GM12872 (cell line): ENCODE results near the gene GDF15.

Experiments used
- CTCF ChIP-seq: IDR thresholded peaks from 3 replicates; pipeline ENCODE4 v1.5.1; 2011; ENCODE audit warnings: low read depth, mild to moderate bottlenecking, low read length, moderate library complexity; ENCODE audit not compliant: insufficient read depth

The GDF15 gene

GRCh38 chr19:18388100-18388959 lies 2.4 kb downstream of the GDF15 start:
- TF ChIP-seq CTCF: peak; percentile 99

DNA sequence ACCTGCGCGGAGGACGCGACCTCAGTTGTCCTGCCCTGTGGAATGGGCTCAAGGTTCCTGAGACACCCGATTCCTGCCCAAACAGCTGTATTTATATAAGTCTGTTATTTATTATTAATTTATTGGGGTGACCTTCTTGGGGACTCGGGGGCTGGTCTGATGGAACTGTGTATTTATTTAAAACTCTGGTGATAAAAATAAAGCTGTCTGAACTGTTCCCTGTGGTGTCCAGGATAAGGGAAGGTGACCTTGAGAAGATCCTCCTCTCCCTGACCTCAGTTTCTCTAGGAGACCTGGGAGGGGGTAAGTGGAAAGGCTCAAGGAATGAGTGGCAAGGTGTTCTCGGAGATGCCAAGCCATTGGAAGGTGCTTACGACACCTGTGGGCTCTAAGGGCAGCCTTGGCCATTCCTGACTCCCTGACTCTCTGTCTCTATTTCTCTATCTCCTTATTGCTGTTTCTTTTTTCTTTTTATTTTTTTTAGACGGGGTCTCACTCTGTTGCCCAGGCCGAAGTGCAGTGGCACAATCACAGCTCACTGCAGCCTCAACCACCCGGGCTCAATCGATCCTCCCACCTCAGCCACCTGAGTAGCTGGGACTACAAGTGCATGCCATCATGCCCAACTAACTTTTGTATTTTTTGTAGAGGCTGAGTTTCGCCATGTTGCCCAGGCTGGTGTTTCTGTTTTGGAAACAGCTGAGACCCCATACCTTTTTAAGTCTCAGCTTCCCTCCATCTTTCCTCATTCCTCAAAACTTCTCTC lies 3.2 kb downstream of the GDF15 start:
- no peak for TF ChIP-seq CTCF

DNA sequence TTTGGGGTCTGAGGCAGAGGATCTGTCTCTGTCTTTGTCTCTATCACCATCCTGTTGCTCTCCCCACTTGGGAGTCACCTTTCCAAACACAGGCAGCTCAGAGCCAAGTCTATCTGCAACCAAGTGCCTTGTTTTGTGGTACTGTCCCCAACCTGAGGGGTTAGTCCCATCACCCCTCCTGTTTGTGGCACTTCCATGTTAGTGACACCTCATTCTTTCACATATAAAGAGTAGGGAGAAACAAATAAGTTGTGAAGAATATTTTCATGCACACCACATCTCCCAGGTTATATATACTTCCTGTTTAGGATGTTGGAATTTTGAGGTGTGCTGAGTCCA lies 3.7 kb downstream of the GDF15 start:
- TF ChIP-seq CTCF: no peak

DNA sequence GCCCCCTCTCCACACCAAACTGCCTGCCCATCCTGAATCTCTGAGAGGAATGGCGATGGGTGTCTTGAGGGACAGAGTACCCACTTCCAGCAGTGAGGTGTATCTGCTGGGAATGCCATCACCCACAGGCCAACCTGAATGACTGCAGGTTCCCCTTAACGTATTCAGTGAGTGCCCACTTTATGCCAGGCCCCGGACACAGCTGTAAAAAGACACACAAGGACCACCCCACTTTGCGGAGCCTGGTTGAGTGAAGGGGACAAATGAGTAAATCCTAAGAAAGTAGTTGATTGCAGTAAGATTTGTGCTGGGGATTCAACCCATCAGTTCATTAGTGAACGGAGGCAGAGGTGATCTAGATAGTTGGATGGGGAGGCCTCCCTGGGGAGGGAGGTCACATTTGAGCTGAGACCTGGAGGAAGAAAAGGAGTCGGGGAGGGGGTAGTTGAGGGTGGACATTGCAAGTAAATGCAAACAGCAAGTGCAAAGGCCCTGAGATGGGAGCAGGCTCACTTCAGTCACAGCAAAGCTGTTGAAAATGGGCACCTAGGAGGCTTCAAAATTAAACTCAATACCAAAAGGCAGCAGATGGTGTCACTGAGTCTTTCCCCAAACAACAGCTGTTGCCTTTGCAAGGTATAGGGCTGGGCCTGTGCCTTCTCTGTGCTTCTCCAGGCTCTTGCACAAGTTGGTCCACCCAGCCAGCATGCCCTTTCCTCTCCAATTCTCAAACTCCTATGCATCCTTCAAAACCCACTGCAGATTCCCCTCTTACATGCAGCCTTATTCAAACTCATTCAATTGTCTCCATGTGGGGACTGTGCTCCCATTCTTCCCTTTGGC lies 4.3 kb downstream of the GDF15 start:
- TF ChIP-seq CTCF: no peak

- TF ChIP-seq CTCF: no peak
Measured at GRCh38 chr19:18391509-18392075, 5.6 kb downstream of the GDF15 start.

DNA sequence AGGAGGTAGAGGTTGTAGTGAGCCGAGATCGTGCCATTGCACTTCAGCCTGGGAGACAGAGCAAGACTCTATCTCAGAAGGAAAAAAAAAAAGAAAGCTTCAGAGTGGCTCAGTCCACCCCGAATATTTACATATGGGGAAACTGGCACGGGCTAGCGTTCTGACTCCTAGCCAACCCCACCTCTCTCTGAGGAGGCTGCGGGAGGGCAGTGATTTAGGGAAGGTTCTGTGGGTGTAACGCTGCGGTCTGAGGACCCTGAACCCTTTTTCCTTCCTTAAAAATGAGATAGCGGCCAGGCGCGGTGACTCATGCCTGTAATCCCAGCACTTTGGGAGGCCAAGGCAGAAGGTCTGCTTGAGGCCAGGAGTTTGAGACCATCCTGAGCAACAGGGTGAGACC lies 6.5 kb downstream of the GDF15 start:
- no peak for TF ChIP-seq CTCF

- no peak for TF ChIP-seq CTCF
Measured at GRCh38 chr19:18392926-18393325, 7.0 kb downstream of the GDF15 start.
